ENCODE results near the gene PDGFB.

DNA sequence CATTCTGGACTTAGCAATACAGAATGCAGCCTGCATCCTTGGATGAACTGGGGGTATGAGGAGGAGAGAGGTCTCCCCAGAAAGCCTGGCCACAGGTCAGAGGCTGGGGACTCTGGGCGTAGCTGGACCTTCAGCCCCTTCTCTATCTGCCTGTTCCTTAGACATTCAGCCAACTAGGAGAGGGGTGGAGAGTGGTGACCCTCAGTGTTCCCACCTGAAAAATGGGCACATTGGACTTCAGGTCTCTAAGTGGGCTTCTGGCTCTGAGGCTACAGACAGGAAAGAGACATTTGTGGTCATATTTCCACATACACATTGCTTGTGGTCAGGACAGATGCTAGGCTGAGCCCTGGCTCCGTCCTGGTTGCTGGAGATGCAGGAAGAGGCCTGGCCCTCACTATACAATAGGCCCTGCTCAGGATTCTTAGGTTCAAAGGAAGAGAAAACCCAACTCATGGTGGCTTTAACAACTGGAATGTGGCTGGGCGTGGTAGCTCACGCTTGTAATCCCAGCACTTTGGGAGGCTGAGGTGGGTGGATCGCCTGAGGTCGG lies 62.2 kb downstream of the PDGFB start:
- TF ChIP-seq, protein P1, sequence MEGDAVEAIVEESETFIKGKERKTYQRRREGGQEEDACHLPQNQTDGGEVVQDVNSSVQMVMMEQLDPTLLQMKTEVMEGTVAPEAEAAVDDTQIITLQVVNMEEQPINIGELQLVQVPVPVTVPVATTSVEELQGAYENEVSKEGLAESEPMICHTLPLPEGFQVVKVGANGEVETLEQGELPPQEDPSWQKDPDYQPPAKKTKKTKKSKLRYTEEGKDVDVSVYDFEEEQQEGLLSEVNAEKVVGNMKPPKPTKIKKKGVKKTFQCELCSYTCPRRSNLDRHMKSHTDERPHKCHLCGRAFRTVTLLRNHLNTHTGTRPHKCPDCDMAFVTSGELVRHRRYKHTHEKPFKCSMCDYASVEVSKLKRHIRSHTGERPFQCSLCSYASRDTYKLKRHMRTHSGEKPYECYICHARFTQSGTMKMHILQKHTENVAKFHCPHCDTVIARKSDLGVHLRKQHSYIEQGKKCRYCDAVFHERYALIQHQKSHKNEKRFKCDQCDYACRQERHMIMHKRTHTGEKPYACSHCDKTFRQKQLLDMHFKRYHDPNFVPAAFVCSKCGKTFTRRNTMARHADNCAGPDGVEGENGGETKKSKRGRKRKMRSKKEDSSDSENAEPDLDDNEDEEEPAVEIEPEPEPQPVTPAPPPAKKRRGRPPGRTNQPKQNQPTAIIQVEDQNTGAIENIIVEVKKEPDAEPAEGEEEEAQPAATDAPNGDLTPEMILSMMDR (IDR thresholded peaks at IDR 0.05), result no peak
- no peak for TF ChIP-seq SIN3A (IDR thresholded peaks at IDR 0.05; ENCODE audit: borderline replicate concordance, insufficient read depth, low read depth, low read length)
- TF ChIP-seq POLR2AphosphoS5 (IDR thresholded peaks at IDR 0.05; ENCODE audit: low read depth, low read length), result no peak
